Lower leg skin (tissue), 3 donors: ENCODE measurements around the gene BPIFA1.

Experiments used
- POLR2A ChIP-seq, 2 donors: fragments of 450-650 bp; IDR thresholded peaks; one replicate each; pipeline ENCODE4 v1.6.1; 2016 to 2017; ENCODE audit warnings: antibody characterized with exemption in 2 of 2, mild to moderate bottlenecking in 1 of 2, moderate library complexity in 1 of 2
- TF ChIP-seq, protein P1 (sequence below), 3 donors: fragments of 450-650 bp; IDR thresholded peaks; one replicate each; pipeline ENCODE4 v1.5.1; 2016; ENCODE audit warnings: antibody characterized with exemption in 3 of 3, mild to moderate bottlenecking in 3 of 3, moderate library complexity in 2 of 3

DNA sequence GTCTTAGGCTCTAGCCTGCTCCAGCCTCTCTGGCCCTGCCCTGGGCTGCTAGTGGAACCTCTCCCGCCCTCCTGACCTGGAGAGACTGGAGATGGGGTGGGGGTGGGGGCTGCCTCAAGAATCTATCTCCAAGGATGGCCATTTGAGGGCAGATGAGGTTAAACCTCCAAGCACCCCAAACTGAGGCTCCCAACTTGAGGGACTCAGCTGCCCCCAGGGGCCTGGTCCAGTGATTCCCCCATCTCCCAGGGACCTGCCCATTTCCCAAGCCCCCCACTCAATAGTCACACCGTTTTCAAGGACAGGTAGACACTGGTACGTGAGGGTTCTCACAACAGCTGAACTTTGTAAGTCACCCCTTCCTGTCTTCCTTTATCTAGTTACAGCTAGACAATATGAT is 40.1 kb downstream of the BPIFA1 start:
- TF ChIP-seq, protein P1, sequence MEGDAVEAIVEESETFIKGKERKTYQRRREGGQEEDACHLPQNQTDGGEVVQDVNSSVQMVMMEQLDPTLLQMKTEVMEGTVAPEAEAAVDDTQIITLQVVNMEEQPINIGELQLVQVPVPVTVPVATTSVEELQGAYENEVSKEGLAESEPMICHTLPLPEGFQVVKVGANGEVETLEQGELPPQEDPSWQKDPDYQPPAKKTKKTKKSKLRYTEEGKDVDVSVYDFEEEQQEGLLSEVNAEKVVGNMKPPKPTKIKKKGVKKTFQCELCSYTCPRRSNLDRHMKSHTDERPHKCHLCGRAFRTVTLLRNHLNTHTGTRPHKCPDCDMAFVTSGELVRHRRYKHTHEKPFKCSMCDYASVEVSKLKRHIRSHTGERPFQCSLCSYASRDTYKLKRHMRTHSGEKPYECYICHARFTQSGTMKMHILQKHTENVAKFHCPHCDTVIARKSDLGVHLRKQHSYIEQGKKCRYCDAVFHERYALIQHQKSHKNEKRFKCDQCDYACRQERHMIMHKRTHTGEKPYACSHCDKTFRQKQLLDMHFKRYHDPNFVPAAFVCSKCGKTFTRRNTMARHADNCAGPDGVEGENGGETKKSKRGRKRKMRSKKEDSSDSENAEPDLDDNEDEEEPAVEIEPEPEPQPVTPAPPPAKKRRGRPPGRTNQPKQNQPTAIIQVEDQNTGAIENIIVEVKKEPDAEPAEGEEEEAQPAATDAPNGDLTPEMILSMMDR (IDR thresholded peaks at IDR 0.05): no peak
- no peak for TF ChIP-seq POLR2A (IDR thresholded peaks at IDR 0.05)
